HG03457 (cell line): ENCODE results near the gene UMPS.

Experiments used
- ATAC-seq: cut with Tn5 transposase; IDR thresholded peaks from one replicate; pipeline ENCODE4 v1.9.1; 2021; ENCODE audit warnings: moderate number of reproducible peaks; ENCODE audit not compliant: unreplicated experiment

The UMPS gene

GRCh38 chr3:124796477-124796876 is 66.2 kb downstream of the UMPS start:
- ATAC-seq: no peak

- ATAC-seq: no peak
Observed at GRCh38 chr3:124797426-124797945, 67.2 kb downstream of the UMPS start.
